ENCODE measurements around the gene RBPJ. TPM values are rescaled to one million over a fixed set of nuclear protein-coding genes. Genes with fewer than 3 reads are reported as not detected.

RBPJ gene
- total and polyA plus RNA-seq, 2 of the 8 experiments (the other 6 are each of a cell fraction or from before 2014, with no cell fraction given): 65.5 to 217 TPM

DNA sequence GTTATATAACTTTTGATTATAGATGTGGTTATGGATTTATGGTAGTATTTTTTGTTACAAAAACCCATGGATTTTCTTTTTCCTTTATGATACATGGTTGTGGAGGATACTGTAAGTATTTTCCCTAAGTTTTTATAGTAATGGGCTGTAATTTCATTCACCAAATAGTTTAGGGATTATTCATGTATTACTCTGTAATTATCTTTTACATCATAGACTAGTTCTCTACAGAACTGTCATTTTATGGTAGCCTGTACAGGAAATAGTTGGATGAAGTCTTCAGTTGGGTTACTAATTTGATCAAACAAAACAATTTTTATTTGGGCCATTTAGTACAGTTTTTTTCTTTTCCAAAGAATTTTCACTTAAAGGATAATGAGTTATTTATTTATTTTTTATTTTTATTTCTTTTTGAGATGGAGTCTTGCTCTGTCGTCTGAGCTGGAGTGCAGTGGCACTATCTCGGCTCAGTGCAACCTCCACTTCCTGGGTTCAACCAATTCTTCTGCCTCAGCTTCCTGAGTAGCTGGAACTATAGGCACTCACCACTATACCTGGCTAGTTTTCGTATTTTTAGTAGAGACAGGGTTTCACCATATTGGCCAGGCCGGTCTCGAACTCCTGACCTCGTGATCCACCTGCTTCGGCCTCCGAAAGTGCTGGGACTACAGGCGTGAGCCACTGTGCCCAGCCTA, 42.1 kb downstream of the RBPJ start:
- H3K4me2 ChIP-seq (ENCODE audit: insufficient read depth in 1 of 2, low read depth in 2 of 2, low read length in 2 of 2): no peak overlapping the region
- H4K8ac ChIP-seq (ENCODE audit: extremely low read depth, insufficient read depth, low read length): no peak overlapping the region
- H2AK5ac ChIP-seq (ENCODE audit: low read depth, low read length): no peak overlapping the region
- no peak overlapping the region for H3K14ac ChIP-seq (ENCODE audit: insufficient read length)
- no peaks in the 10 kb centered on the region; the same call in 1 of the 2 replicates for H3K79me1 ChIP-seq (ENCODE audit: low read depth, low read length)
- H3K79me2 ChIP-seq (ENCODE audit: control insufficient read depth in 1 of 2, insufficient read depth in 2 of 2, low read length in 2 of 2): peaks cover 17 to 100% of the 10 kb centered on the region in 2 experiments; a peak in 3 of 4 replicates
- H3K4ac ChIP-seq (replicated peaks; ENCODE audit: insufficient read length, low read depth, low read length): no peak overlapping the region
- H3K23me2 ChIP-seq (ENCODE audit: low read depth, low read length): peaks cover 2% of the 10 kb centered on the region; the same call in 1 of the 2 replicates
- H2AFZ ChIP-seq (ENCODE audit: low read length): no peak overlapping the region
- no peak overlapping the region for H3K56ac ChIP-seq (replicated peaks; ENCODE audit: insufficient read length, low read depth, low read length)
- ChIA-PET CTCF (ENCODE audit: partially characterized antibody) (interaction anchor here (1.0 to 3.2 kb wide), 3 partner anchors 33 to 494 kb away, joined by 3 to 18 read pairs (median 3); no protein-coding TSS in a partner anchor), POLR2A (ENCODE audit: partially characterized antibody) (no interaction called here)
- peaks cover 9 to 25% of the 10 kb centered on the region in 2 experiments for H4K20me1 ChIP-seq (replicated peaks in 1 of 2; ENCODE audit: control insufficient read depth in 1 of 2, insufficient read depth in 2 of 2, low read length in 2 of 2)
- H4K5ac ChIP-seq (ENCODE audit: insufficient read length, low read depth, low read length): no peak overlapping the region
- peaks cover 0 to 2% (median 0%) of the 10 kb centered on the region in 4 experiments; a peak in 1 of 8 replicates for H3K36me3 ChIP-seq (ENCODE audit: control insufficient read depth in 2 of 4, insufficient read depth in 4 of 4, low read length in 3 of 4)
- H2BK12ac ChIP-seq (ENCODE audit: low read depth, low read length): no peak overlapping the region
- H3K27ac ChIP-seq (ENCODE audit: low read depth, low read length): no peak overlapping the region
- no peak overlapping the region for H2BK5ac ChIP-seq (ENCODE audit: low read depth, low read length)
- no peaks in the 10 kb centered on the region for H3K9me3 ChIP-seq (ENCODE audit: insufficient read depth in 2 of 2, low read depth in 1 of 2, low read length in 1 of 2)
- H3K4me1 ChIP-seq (replicated peaks in 1 of 4; ENCODE audit: control insufficient read depth in 3 of 4, insufficient read depth in 4 of 4, low read length in 3 of 4): peaks cover 0 to 9% (median 4%) of the 10 kb centered on the region in 4 experiments; a peak in 3 of 7 replicates
- no peak overlapping the region for H2BK20ac ChIP-seq (ENCODE audit: low read length)
- no peak overlapping the region for H3K4me3 ChIP-seq (ENCODE audit: extremely low read depth in 1 of 4, insufficient read depth in 2 of 4, low read depth in 3 of 4, low read length in 4 of 4)
- WGBS, 2 experiments (ENCODE audit: extremely low coverage in 1 of 2, insufficient coverage in 1 of 2, insufficient read length in 1 of 2, insufficient replicate concordance in 2 of 2, low coverage in 1 of 2, low lambda C conversion rate in 2 of 2, missing lambda C conversion rate in 1 of 2): 94% methylated on average over 9 of the region's 9 CpGs; no CpG with 5 or more reads in 1 of the 2 experiments
- no peak overlapping the region for H3K18ac ChIP-seq (ENCODE audit: extremely low read depth, low read length)
- H3K27me3 ChIP-seq (replicated peaks in 1 of 4; ENCODE audit: control insufficient read depth in 3 of 4, extremely low read depth in 1 of 4, insufficient read depth in 3 of 4, low read length in 3 of 4): no peaks in the 10 kb centered on the region
- no peak for DNase-seq (ENCODE audit: low read depth in 1 of 2, low spot score in 2 of 2)
- no peak overlapping the region for H3K23ac ChIP-seq (ENCODE audit: insufficient read length)
- FAIRE-seq: no peak
- no peak overlapping the region for H2BK15ac ChIP-seq (ENCODE audit: low read length)
- H2BK120ac ChIP-seq (replicated peaks; ENCODE audit: low read depth, low read length): no peak overlapping the region
- no peak overlapping the region for H3K9ac ChIP-seq (replicated peaks in 1 of 4; ENCODE audit: extremely low read depth in 1 of 4, low read depth in 3 of 4, low read length in 3 of 4)
- no peak overlapping the region for H4K91ac ChIP-seq (replicated peaks; ENCODE audit: insufficient read length, low read length)
- no peak for TF ChIP-seq KDM4A (IDR thresholded peaks at IDR 0.05; ENCODE audit: low read depth, low read length, severe bottlenecking)
- TF ChIP-seq HDAC2 (IDR thresholded peaks at IDR 0.05; ENCODE audit: borderline replicate concordance in 1 of 2, low read depth in 2 of 2, low read length in 2 of 2): no peak
- no peak for TF ChIP-seq POLR2AphosphoS5 (IDR thresholded peaks at IDR 0.05; ENCODE audit: low read depth, low read length)
- TF ChIP-seq HDAC6 (IDR thresholded peaks at IDR 0.05; ENCODE audit: low read depth, low read length): no peak
- TF ChIP-seq TBP (IDR thresholded peaks at IDR 0.05; ENCODE audit: low read depth, low read length): no peak
- no peak for TF ChIP-seq EZH2 (IDR thresholded peaks at IDR 0.05; ENCODE audit: low read depth, low read length, severe bottlenecking)
- TF ChIP-seq KDM1A (IDR thresholded peaks at IDR 0.05; ENCODE audit: borderline replicate concordance, low read length): no peak
- no peak for TF ChIP-seq CBX8 (IDR thresholded peaks at IDR 0.05; ENCODE audit: borderline replicate concordance, low read depth, low read length)
- TF ChIP-seq, protein P1, sequence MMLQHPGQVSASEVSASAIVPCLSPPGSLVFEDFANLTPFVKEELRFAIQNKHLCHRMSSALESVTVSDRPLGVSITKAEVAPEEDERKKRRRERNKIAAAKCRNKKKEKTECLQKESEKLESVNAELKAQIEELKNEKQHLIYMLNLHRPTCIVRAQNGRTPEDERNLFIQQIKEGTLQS (IDR thresholded peaks at IDR 0.05; ENCODE audit: insufficient read depth, low read depth, low read length): no peak
- no peak for TF ChIP-seq GABPA (IDR thresholded peaks at IDR 0.05; ENCODE audit: borderline replicate concordance, insufficient read depth, low read length)
- TF ChIP-seq JUN (IDR thresholded peaks at IDR 0.05; ENCODE audit: low read depth, low read length): no peak
- no peak for TF ChIP-seq SP2 (IDR thresholded peaks at IDR 0.05; ENCODE audit: low read length)

Measured in H1 (cell line).